Left renal cortex interstitium (tissue), 4 donors: ENCODE measurements around the gene LRP1. TPM values are rescaled to one million over a fixed set of nuclear protein-coding genes. Genes with fewer than 3 reads are reported as not detected.

Source experiments
- polyA plus RNA-seq, 4 donors: library from polyadenylated mRNA; unstranded; fragments of 120-200 nt; gene quantifications; one replicate each; pipeline ENCODE4 v1.2.1, GENCODE V29; 2013; ENCODE audit not compliant: insufficient read length in 4 of 4

LRP1 gene
- polyA plus RNA-seq, 4 donors: 60.8 to 93.7 (median 83.9) TPM

Other genes starting within 250 kb of the LRP1 start
- gene SDR9C7, start 194.1 kb upstream of the LRP1 start, polyA plus RNA-seq: under 1 TPM; 0.10 to 0.53 (median 0.14) TPM
- gene RDH16, start 170.9 kb upstream of the LRP1 start, polyA plus RNA-seq: 1 to 10 TPM in 2 of 4 donors, under 1 TPM in 2; 0.34 to 1.6 (median 0.85) TPM
- 10 to 100 TPM; 11.2 to 13.4 (median 11.5) TPM for gene ZBTB39, start 121.9 kb upstream of the LRP1 start, polyA plus RNA-seq
- 1 to 10 TPM in 2 of 4 donors, under 1 TPM in 2; 0.49 to 1.4 (median 1.1) TPM for gene TAC3, start 112.0 kb upstream of the LRP1 start, polyA plus RNA-seq
- under 1 TPM in 3 of 4 donors, not detected in 1; 0.16 to 0.22 (median 0.17) TPM for gene MYO1A, start 78.4 kb upstream of the LRP1 start, polyA plus RNA-seq
- gene NEMP1, start 49.7 kb upstream of the LRP1 start, polyA plus RNA-seq: 10 to 100 TPM; 19.0 to 30.0 (median 24.1) TPM
- 10 to 100 TPM; 40.3 to 57.1 (median 51.4) TPM for gene NAB2, start 39.4 kb upstream of the LRP1 start, polyA plus RNA-seq
- gene STAT6, start 17.1 kb upstream of the LRP1 start, polyA plus RNA-seq: 100 to 1,000 TPM in 2 of 4 donors, 10 to 100 TPM in 2; 77.1 to 139 (median 108) TPM
- under 1 TPM in 1 of 4 donors, not detected in 3; 0.46 TPM for gene LRP1-AS, start 19.1 kb downstream of the LRP1 start, polyA plus RNA-seq
- 1 to 10 TPM; 2.2 to 6.3 (median 5.2) TPM for gene NXPH4, start 88.3 kb downstream of the LRP1 start, polyA plus RNA-seq
- 10 to 100 TPM; 67.7 to 91.4 (median 77.7) TPM for gene SHMT2, start 101.2 kb downstream of the LRP1 start, polyA plus RNA-seq
- gene STAC3, start 122.7 kb downstream of the LRP1 start, polyA plus RNA-seq: 1 to 10 TPM; 1.9 to 8.4 (median 5.4) TPM